ENCODE results near the gene ABHD14A.

GRCh38 chr3:51943451-51944391 lies 31.1 kb upstream of the ABHD14A start:
- TF ChIP-seq TCF12 (IDR thresholded peaks at IDR 0.05; ENCODE audit: low read depth) (no peak), REST (IDR thresholded peaks at IDR 0.05; ENCODE audit: low read depth) (no peak)
